H9 (cell line): ENCODE data around the gene AP2A1. TPM values are rescaled to one million over a fixed set of nuclear protein-coding genes. Genes with fewer than 3 reads are reported as not detected.

Source experiments
- DNase-seq: peaks from one replicate; pipeline ENCODE4 v3.0.0-alpha.2; 2017
- H2AFZ ChIP-seq: one replicate; pipeline ENCODE4 v1.6.1; 2013; ENCODE audit warnings: mild to moderate bottlenecking, low read length, control low read depth, moderate library complexity
- H2AK5ac ChIP-seq: 2 replicates; pipeline ENCODE4 v1.6.1; 2013; ENCODE audit warnings: low read length, control low read depth, mixed read lengths; ENCODE audit not compliant: insufficient read length
- H2BK120ac ChIP-seq: one replicate; pipeline ENCODE4 v1.6.1; 2013; ENCODE audit warnings: low read depth, mild to moderate bottlenecking, low read length, control low read depth, inconsistent platforms; ENCODE audit not compliant: poor library complexity, severe bottlenecking
- H2BK12ac ChIP-seq: 2 replicates; pipeline ENCODE4 v1.6.1; 2013; ENCODE audit warnings: low read length, control low read depth, mixed read lengths, low read depth; ENCODE audit not compliant: insufficient read length
- H2BK15ac ChIP-seq: 2 replicates; pipeline ENCODE4 v1.6.1; 2013; ENCODE audit warnings: low read depth, low read length, control low read depth
- H2BK20ac ChIP-seq: one replicate; pipeline ENCODE4 v1.6.1; 2013; ENCODE audit warnings: low read depth, mild to moderate bottlenecking, low read length, control low read depth, inconsistent platforms; ENCODE audit not compliant: poor library complexity, severe bottlenecking
- H2BK5ac ChIP-seq: 2 replicates; pipeline ENCODE4 v1.6.1; 2013; ENCODE audit warnings: low read length, control low read depth, mixed read lengths; ENCODE audit not compliant: insufficient read length
- H3K14ac ChIP-seq: 2 replicates; pipeline ENCODE4 v1.6.1; 2013; ENCODE audit warnings: low read length, control low read depth; ENCODE audit not compliant: insufficient read depth
- H3K18ac ChIP-seq: 2 replicates; pipeline ENCODE4 v1.6.1; 2013; ENCODE audit warnings: low read depth, mild to moderate bottlenecking, mixed read lengths, low read length, control low read depth; ENCODE audit not compliant: insufficient read length
- H3K23ac ChIP-seq: 2 replicates; pipeline ENCODE4 v1.6.1; 2013; ENCODE audit warnings: low read length, control low read depth, mixed read lengths, low read depth; ENCODE audit not compliant: insufficient read length
- H3K23me2 ChIP-seq: 2 replicates; pipeline ENCODE4 v1.6.1; 2013; ENCODE audit warnings: low read depth, mild to moderate bottlenecking, mixed read lengths, low read length, control low read depth; ENCODE audit not compliant: insufficient read length, poor library complexity, severe bottlenecking
- H3K27ac ChIP-seq: 2 replicates; pipeline ENCODE4 v1.5.1; 2013; ENCODE audit warnings: low read length, control low read depth, mixed read lengths, low read depth; ENCODE audit not compliant: insufficient read length
- H3K27me3 ChIP-seq: 2 replicates; pipeline ENCODE4 v1.6.1; 2013; ENCODE audit warnings: low read length, control low read depth, inconsistent platforms; ENCODE audit not compliant: insufficient read depth
- H3K4ac ChIP-seq: 2 replicates; pipeline ENCODE4 v1.6.1; 2013; ENCODE audit warnings: low read depth, mild to moderate bottlenecking, control low read depth, inconsistent platforms, low read length, moderate library complexity
- H3K4me1 ChIP-seq: 2 replicates; pipeline ENCODE4 v1.6.1; 2013; ENCODE audit warnings: low read length, control low read depth, inconsistent platforms; ENCODE audit not compliant: insufficient read depth
- H3K4me2 ChIP-seq: 2 replicates; pipeline ENCODE4 v1.6.1; 2013; ENCODE audit warnings: low read length, control low read depth, mixed read lengths; ENCODE audit not compliant: insufficient read length, insufficient read depth
- H3K56ac ChIP-seq: 2 replicates; pipeline ENCODE4 v1.6.1; 2013; ENCODE audit warnings: low read depth, mild to moderate bottlenecking, mixed read lengths, low read length, control low read depth; ENCODE audit not compliant: insufficient read length
- H3K79me1 ChIP-seq: 2 replicates; pipeline ENCODE4 v1.6.1; 2013; ENCODE audit warnings: low read depth, mild to moderate bottlenecking, moderate library complexity, low read length, control low read depth, inconsistent platforms; ENCODE audit not compliant: insufficient read depth, poor library complexity, severe bottlenecking
- H3K79me2 ChIP-seq: 2 replicates; pipeline ENCODE4 v1.6.1; 2013; ENCODE audit warnings: low read length, control low read depth, inconsistent platforms; ENCODE audit not compliant: insufficient read depth
- H3K9ac ChIP-seq: 2 replicates; pipeline ENCODE4 v1.6.1; 2013; ENCODE audit warnings: low read length, control low read depth, mixed read lengths; ENCODE audit not compliant: insufficient read length; ENCODE audit errors: extremely low read depth
- H3K9me3 ChIP-seq: one replicate; pipeline ENCODE4 v1.6.1; 2013; ENCODE audit warnings: low read depth, low read length, inconsistent platforms; ENCODE audit not compliant: control insufficient read depth
- H3T11ph ChIP-seq: one replicate; pipeline ENCODE4 v1.6.1; 2013; ENCODE audit warnings: mild to moderate bottlenecking, low read length, control low read depth, inconsistent platforms
- H4K20me1 ChIP-seq: one replicate; pipeline ENCODE4 v1.6.1; 2013; ENCODE audit not compliant: control insufficient read depth, insufficient read length, insufficient read depth
- H4K5ac ChIP-seq: 2 replicates; pipeline ENCODE4 v1.6.1; 2013; ENCODE audit warnings: low read depth, mild to moderate bottlenecking, mixed read lengths, low read length, control low read depth; ENCODE audit not compliant: insufficient read length
- H4K8ac ChIP-seq: replicated peaks from 2 replicates; pipeline ENCODE4 v1.6.1; 2013; ENCODE audit warnings: low read length, control low read depth, mixed read lengths, low read depth; ENCODE audit not compliant: insufficient read length
- H4K91ac ChIP-seq: 2 replicates; pipeline ENCODE4 v1.6.1; 2013; ENCODE audit warnings: low read depth, mild to moderate bottlenecking, moderate library complexity, mixed read lengths, low read length, control low read depth; ENCODE audit not compliant: insufficient read length
- H3K27ac Mint-ChIP-seq, 3 experiments: 2 replicates in 2 of 3; 3 replicates in 1 of 3; pipeline ENCODE4 v1.8.0; 2020 to 2021; ENCODE audit warnings: mixed read lengths in 3 of 3, mild to moderate bottlenecking in 1 of 3, moderate library complexity in 1 of 3
- H3K27me3 Mint-ChIP-seq: 2 replicates; pipeline ENCODE4 v1.8.0; 2021; ENCODE audit warnings: low read depth, mild to moderate bottlenecking, moderate library complexity, mixed read lengths
- H3K36me3 Mint-ChIP-seq, 3 experiments: 2 replicates in 2 of 3; 3 replicates in 1 of 3; pipeline ENCODE4 v1.8.0; 2020 to 2021; ENCODE audit warnings: low read depth in 3 of 3, mixed read lengths in 3 of 3; ENCODE audit not compliant: insufficient read depth in 1 of 3
- H3K4me1 Mint-ChIP-seq, 2 experiments: 2 replicates each; pipeline ENCODE4 v1.8.0; 2020; ENCODE audit warnings: mixed read lengths in 2 of 2
- H3K4me3 Mint-ChIP-seq, 2 experiments: 2 replicates in 1 of 2; 3 replicates in 1 of 2; pipeline ENCODE4 v1.8.0; 2020 to 2021; ENCODE audit warnings: mild to moderate bottlenecking in 2 of 2, mixed read lengths in 2 of 2, moderate library complexity in 1 of 2
- H3K9me3 Mint-ChIP-seq, 2 experiments: 2 replicates in 1 of 2; 3 replicates in 1 of 2; pipeline ENCODE4 v1.8.0; 2020; ENCODE audit warnings: mild to moderate bottlenecking in 2 of 2, mixed read lengths in 2 of 2, moderate library complexity in 1 of 2
- WGBS: extraction: QIAGEN DNeasy Blood & Tissue Kit; methylation state at CpG from one replicate; pipeline ENCODE4 v1.1.7; 2013; ENCODE audit warnings: missing lambda C conversion rate, low lambda C conversion rate, mixed read lengths; ENCODE audit not compliant: insufficient read length; ENCODE audit errors: extremely low coverage; 5-methylcytosine and 5-hydroxymethylcytosine counted together
- total RNA-seq: library from RNA; stranded (reverse); gene quantifications from 2 replicates; pipeline ENCODE4 v1.2.1, GENCODE V29; 2021
- TF ChIP-seq, protein P1 (sequence below): fragments of 200-600 bp; sonication (generic); conservative IDR thresholded peaks from 3 replicates; pipeline ENCODE4 v1.8.0; 2021; ENCODE audit warnings: antibody characterized with exemption, mild to moderate bottlenecking

The AP2A1 gene
- total RNA-seq, 1 experiment from 2014 or later: 108 TPM

DNA sequence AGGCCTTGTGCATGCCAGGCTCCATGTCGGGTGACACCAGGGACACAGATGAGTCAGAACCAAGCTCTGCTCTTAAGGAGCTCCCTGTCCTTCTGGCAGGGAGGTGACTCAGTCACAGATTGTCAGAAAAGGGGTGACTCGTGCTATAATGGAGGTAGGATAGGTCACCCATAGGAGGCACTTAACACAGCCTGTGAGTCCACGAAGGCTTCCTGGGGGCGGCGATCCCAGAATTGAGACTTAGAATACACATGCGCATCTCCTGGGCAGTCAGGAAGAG, 26.7 kb downstream of the AP2A1 start:
- H2BK120ac ChIP-seq: no peak overlapping the region

More for the DNA sequence above, 26.7 kb downstream of the AP2A1 start:
- Histone ChIP-seq H2AK5ac (no peak overlapping the region), H3K9me3 (no peaks in the 10 kb centered on the region), H2BK20ac (no peak overlapping the region), H3K79me2 (no peaks in the 10 kb centered on the region), H4K8ac (no peak overlapping the region), H2BK5ac (no peak overlapping the region), H3K4ac (no peak overlapping the region), H2BK15ac (no peak overlapping the region), H4K20me1 (no peaks in the 10 kb centered on the region), H3K23ac (no peak overlapping the region), H2BK12ac (no peak overlapping the region), H3K14ac (no peak overlapping the region), H3K4me2 (no peak overlapping the region), H3K9ac (no peak overlapping the region), H3K23me2 (no peaks in the 10 kb centered on the region), H3K27ac (no peak overlapping the region), H4K91ac (no peak overlapping the region), H3K79me1 (no peaks in the 10 kb centered on the region), H4K5ac (no peak overlapping the region), H3K18ac (no peak overlapping the region), H3K4me1 (no peaks in the 10 kb centered on the region), H2AFZ (no peak overlapping the region), H3T11ph (no peak overlapping the region), H3K56ac (no peak overlapping the region), H3K27me3 (no peaks in the 10 kb centered on the region)
- H3K27me3 Mint-ChIP-seq: no peaks in the 10 kb centered on the region
- TF ChIP-seq, protein P1, sequence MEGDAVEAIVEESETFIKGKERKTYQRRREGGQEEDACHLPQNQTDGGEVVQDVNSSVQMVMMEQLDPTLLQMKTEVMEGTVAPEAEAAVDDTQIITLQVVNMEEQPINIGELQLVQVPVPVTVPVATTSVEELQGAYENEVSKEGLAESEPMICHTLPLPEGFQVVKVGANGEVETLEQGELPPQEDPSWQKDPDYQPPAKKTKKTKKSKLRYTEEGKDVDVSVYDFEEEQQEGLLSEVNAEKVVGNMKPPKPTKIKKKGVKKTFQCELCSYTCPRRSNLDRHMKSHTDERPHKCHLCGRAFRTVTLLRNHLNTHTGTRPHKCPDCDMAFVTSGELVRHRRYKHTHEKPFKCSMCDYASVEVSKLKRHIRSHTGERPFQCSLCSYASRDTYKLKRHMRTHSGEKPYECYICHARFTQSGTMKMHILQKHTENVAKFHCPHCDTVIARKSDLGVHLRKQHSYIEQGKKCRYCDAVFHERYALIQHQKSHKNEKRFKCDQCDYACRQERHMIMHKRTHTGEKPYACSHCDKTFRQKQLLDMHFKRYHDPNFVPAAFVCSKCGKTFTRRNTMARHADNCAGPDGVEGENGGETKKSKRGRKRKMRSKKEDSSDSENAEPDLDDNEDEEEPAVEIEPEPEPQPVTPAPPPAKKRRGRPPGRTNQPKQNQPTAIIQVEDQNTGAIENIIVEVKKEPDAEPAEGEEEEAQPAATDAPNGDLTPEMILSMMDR: no peak
- no peak overlapping the region for H3K4me3 Mint-ChIP-seq
- no peaks in the 10 kb centered on the region; a peak in 1 of 5 replicates for H3K9me3 Mint-ChIP-seq
- H3K36me3 Mint-ChIP-seq: peaks cover 32 to 79% (median 53%) of the 10 kb centered on the region in 3 experiments; a peak in 6 of 7 replicates
- no CpG with 5 or more reads among the region's 6 CpGs for WGBS
- DNase-seq: no peak
- H3K27ac Mint-ChIP-seq: peak overlapping the region in 1 of 3 experiments; percentile 61; a peak in 1 of 7 replicates
- no peaks in the 10 kb centered on the region for H3K4me1 Mint-ChIP-seq
